Prostate gland (tissue), 2 donors: ENCODE measurements around the gene PHLPP1. TPM values are rescaled to one million over a fixed set of nuclear protein-coding genes. Genes with fewer than 3 reads are reported as not detected.

Source experiments
- DNase-seq: peaks from one replicate; pipeline ENCODE4 v3.0.0-alpha.2; 2019; ENCODE audit warnings: low spot score
- H3K27ac ChIP-seq, 2 donors: fragments of 200-600 bp; sonication (generic); 2 replicates each; pipeline ENCODE4 v1.5.1; 2017 to 2019
- H3K27me3 ChIP-seq: fragments of 200-600 bp; sonication (generic); replicated peaks from 2 replicates; pipeline ENCODE4 v1.5.1; 2019; ENCODE audit not compliant: insufficient read depth
- H3K36me3 ChIP-seq, 2 donors: fragments of 200-600 bp; sonication (generic); 1 replicate in 1 of 2; 2 replicates in 1 of 2; pipeline versions ENCODE4 v1.5.1 to v1.8.1; 2017 to 2019
- H3K4me1 ChIP-seq: fragments of 200-600 bp; sonication (generic); replicated peaks from 2 replicates; pipeline ENCODE4 v1.5.1; 2019
- H3K4me3 ChIP-seq, 2 donors: fragments of 200-600 bp; sonication (generic); 2 replicates each; pipeline ENCODE4 v1.5.1; 2017 to 2019
- H3K9me3 ChIP-seq: fragments of 200-600 bp; sonication (generic); 2 replicates; pipeline ENCODE4 v1.5.1; 2017
- POLR2A ChIP-seq: fragments of 450-650 bp; IDR thresholded peaks from one replicate; pipeline ENCODE4 v1.6.1; 2016; ENCODE audit warnings: antibody characterized with exemption, mild to moderate bottlenecking
- POLR2AphosphoS5 ChIP-seq: sonication (generic); formaldehyde crosslinking; IDR thresholded peaks from one replicate; pipeline ENCODE4 v1.6.1; 2017; ENCODE audit warnings: antibody characterized with exemption
- WGBS: methylation state at CpG from one replicate; pipeline ENCODE4 v1.1.5; 2018; 5-methylcytosine and 5-hydroxymethylcytosine counted together
- intact Hi-C: fragments of 100-400 bp; cut with DNase I; formaldehyde crosslinking; loops from one replicate; pipeline ENCODE4 v1.14.2; 2022
- total RNA-seq, 2 donors: library from RNA; depleted of rRNA; stranded (reverse); fragments of >200 nt; gene quantifications; one replicate each; pipeline ENCODE4 v1.1.0, GENCODE V29; 2016
- TF ChIP-seq, protein P1 (sequence below), 4 experiments: fragments of 200-600 bp in 2 of 4; fragments of 450-650 bp in 2 of 4; sonication (generic) in 2 of 4; IDR thresholded peaks; 1 replicate in 3 of 4; 2 replicates in 1 of 4; pipeline ENCODE4 v1.5.1; 2016 to 2019; ENCODE audit warnings: antibody characterized with exemption in 4 of 4, mild to moderate bottlenecking in 2 of 4, moderate library complexity in 2 of 4

Gene PHLPP1
- total RNA-seq, 2 donors from 2014 or later, result 16.8 to 44.1 TPM

- Histone ChIP-seq H3K36me3 (no peaks in the 10 kb centered on the region), H3K27me3 (no peaks in the 10 kb centered on the region), H3K4me1 (no peaks in the 10 kb centered on the region), H3K9me3 (no peaks in the 10 kb centered on the region), H3K4me3 (no peak overlapping the region), H3K27ac (no peak overlapping the region)
- no peak for DNase-seq
- TF ChIP-seq POLR2A (no peak), POLR2AphosphoS5 (no peak)
- TF ChIP-seq, protein P1, sequence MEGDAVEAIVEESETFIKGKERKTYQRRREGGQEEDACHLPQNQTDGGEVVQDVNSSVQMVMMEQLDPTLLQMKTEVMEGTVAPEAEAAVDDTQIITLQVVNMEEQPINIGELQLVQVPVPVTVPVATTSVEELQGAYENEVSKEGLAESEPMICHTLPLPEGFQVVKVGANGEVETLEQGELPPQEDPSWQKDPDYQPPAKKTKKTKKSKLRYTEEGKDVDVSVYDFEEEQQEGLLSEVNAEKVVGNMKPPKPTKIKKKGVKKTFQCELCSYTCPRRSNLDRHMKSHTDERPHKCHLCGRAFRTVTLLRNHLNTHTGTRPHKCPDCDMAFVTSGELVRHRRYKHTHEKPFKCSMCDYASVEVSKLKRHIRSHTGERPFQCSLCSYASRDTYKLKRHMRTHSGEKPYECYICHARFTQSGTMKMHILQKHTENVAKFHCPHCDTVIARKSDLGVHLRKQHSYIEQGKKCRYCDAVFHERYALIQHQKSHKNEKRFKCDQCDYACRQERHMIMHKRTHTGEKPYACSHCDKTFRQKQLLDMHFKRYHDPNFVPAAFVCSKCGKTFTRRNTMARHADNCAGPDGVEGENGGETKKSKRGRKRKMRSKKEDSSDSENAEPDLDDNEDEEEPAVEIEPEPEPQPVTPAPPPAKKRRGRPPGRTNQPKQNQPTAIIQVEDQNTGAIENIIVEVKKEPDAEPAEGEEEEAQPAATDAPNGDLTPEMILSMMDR (IDR thresholded peaks at IDR 0.05), result no peak
- WGBS, result 64% methylated on average over 1 of the region's 1 CpG
- intact Hi-C loops, result no loop called here
These were observed 94.6 kb downstream of the PHLPP1 start for GRCh38 chr18:62809900-62810299.

DNA sequence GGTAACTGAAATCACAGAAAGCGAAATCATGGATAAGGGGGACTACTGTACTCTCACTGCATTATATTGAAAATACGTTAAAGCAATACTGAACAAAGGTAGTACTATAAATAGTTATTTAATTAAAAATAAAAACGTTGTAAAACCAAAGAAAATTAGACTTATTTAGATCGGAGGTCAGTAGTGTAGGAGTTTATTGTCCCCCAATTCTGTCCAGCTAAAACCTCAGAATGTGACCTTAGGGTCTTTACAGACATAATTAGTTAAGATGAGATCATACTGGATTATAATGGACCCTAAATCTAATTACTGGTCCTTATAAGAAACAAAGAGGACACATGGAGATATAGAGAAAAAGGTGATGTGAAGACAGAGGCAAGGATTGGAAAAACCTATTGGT, 95.3 kb downstream of the PHLPP1 start:
- Histone ChIP-seq H3K4me1 (no peaks in the 10 kb centered on the region), H3K4me3 (no peak overlapping the region), H3K9me3 (no peaks in the 10 kb centered on the region), H3K36me3 (no peaks in the 10 kb centered on the region), H3K27me3 (no peaks in the 10 kb centered on the region), H3K27ac (no peak overlapping the region)
- DNase-seq, result no peak
- TF ChIP-seq POLR2AphosphoS5, result no peak
- TF ChIP-seq, protein P1 (IDR thresholded peaks at IDR 0.05), result no peak
- TF ChIP-seq POLR2A, result no peak
- 87% methylated on average over 4 of the region's 4 CpGs for WGBS
- intact Hi-C loops, result no loop called here

DNA sequence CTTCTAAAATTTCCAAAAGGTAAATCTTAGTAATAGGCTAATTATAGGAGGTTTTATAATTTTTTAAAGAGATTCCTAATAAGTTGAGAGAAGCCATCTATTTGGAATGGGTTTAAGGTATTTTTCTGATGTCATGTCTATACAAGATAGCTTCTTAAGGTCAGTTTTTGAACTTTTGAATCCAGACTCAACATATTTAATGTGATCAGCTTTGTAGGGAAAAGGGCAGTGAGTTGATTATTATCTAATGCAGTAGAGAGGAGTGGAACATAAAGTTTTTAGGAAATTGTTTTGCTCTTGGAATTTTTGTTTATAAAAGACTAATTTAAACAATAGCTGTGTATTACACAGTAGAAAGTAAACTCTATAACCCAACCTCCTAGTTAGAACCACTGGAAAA, 96.3 kb downstream of the PHLPP1 start:
- Histone ChIP-seq H3K4me3 (no peak overlapping the region), H3K4me1 (no peaks in the 10 kb centered on the region), H3K36me3 (no peaks in the 10 kb centered on the region), H3K27ac (no peak overlapping the region), H3K27me3 (no peaks in the 10 kb centered on the region), H3K9me3 (no peaks in the 10 kb centered on the region)
- no peak for DNase-seq
- intact Hi-C loops, result no loop called here
- no peak for TF ChIP-seq POLR2A
- no peak for TF ChIP-seq POLR2AphosphoS5
- TF ChIP-seq, protein P1 (IDR thresholded peaks at IDR 0.05), result no peak

DNA sequence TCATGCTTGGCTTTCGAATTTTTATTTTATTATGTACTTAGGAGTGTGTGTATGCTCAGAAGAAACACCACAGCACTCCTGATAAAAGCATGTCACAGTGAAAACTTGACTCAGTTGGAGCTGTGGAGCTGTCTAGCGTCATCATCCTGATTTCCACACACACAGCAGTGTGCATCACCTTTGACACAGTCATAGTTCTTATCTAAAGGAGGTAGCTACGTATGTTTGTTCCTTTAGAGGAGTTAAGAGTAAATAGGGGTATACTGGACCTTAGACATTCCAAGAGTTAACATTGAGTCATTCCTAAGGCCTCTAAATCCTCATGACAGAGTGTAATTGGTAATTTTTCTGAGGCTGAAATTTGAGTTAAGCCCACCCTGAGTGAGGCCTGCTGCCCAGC, 96.9 kb downstream of the PHLPP1 start:
- TF ChIP-seq POLR2AphosphoS5, result no peak
- TF ChIP-seq POLR2A, result no peak
- TF ChIP-seq, protein P1 (IDR thresholded peaks at IDR 0.05), result no peak
- DNase-seq, result no peak
- no peaks in the 10 kb centered on the region for H3K36me3 ChIP-seq
- no peaks in the 10 kb centered on the region for H3K9me3 ChIP-seq
- H3K27me3 ChIP-seq, result no peaks in the 10 kb centered on the region
- H3K27ac ChIP-seq, result no peak overlapping the region
- no peaks in the 10 kb centered on the region for H3K4me1 ChIP-seq
- no peak overlapping the region for H3K4me3 ChIP-seq
- intact Hi-C loops, result no loop called here
- 96% methylated on average over 3 of the region's 3 CpGs for WGBS

GRCh38 chr18:62812876-62813275, 97.5 kb downstream of the PHLPP1 start:
- intact Hi-C loops, result no loop called here
- Histone ChIP-seq H3K4me1 (no peaks in the 10 kb centered on the region), H3K36me3 (no peaks in the 10 kb centered on the region), H3K9me3 (no peaks in the 10 kb centered on the region), H3K27ac (no peak overlapping the region), H3K4me3 (no peak overlapping the region), H3K27me3 (no peaks in the 10 kb centered on the region)
- TF ChIP-seq POLR2A, result no peak
- TF ChIP-seq POLR2AphosphoS5, result no peak
- TF ChIP-seq, protein P1 (IDR thresholded peaks at IDR 0.05), result no peak
- no peak for DNase-seq
